ENCODE measurements around the gene ZCRB1. TPM values are rescaled to one million over a fixed set of nuclear protein-coding genes. Genes with fewer than 3 reads are reported as not detected.
"Not testable (repeated sequence)": the region's sequence is repeated elsewhere in the genome, so short reads cannot be mapped to it uniquely, and the experiment has no call there.

Gene ZCRB1, protein sequence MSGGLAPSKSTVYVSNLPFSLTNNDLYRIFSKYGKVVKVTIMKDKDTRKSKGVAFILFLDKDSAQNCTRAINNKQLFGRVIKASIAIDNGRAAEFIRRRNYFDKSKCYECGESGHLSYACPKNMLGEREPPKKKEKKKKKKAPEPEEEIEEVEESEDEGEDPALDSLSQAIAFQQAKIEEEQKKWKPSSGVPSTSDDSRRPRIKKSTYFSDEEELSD
- total RNA-seq = 25.9 and 26.5 TPM in 2 replicates

DNA sequence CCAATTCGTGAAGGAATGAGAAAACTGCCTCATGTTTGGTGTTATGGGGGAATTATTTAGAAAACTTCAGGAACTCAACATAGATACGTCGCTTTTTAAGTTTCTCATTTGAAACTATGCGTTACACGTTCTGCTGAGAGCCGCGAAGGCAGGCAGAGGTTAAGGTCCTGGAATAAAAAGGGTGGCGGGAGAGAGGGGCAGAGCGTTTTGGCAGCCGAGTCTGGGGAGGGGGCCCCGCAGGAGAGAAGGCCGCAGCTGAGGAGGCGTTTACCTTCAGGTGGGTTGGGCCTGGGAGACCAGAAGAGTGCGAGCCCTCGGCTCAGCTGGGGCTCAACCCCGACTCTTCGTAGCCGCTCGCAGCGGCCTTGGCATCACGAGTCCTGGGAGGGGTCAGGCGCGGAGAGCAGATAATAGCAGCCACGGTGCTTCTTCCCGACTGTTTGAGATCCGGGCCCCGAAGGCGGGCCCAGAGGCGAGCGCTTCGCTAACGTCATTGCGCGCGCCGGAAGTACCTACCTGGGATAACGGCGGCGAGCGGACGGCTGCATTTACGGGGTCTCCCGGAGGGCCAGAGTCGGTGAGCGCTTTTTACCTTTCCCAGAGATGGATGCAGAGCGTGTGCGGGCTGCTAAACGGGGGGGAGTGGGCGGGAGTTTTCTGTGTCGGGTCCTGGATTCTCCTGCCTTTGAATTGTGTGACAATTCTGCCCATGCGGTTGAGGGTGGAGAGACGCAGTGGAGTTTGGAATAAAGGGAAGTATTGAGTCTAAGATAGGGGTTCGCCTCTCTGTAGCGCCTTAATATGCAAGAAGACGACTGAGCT lies at the start of gene ZCRB1, which contains the start of gene PPHLN1:
Gene ZCRB1, minus strand, starts transcription at position 442 of the 822 bp plus-strand sequence. CDS start 1,992 bp downstream, outside the sequence.
Gene PPHLN1, plus strand, starts transcription at position 515 of the 822 bp plus-strand sequence. CDS start 9,736 bp downstream, outside the sequence.
- peak; percentile 8 for DNase-seq (ENCODE audit: low read depth, low spot score)

DNA sequence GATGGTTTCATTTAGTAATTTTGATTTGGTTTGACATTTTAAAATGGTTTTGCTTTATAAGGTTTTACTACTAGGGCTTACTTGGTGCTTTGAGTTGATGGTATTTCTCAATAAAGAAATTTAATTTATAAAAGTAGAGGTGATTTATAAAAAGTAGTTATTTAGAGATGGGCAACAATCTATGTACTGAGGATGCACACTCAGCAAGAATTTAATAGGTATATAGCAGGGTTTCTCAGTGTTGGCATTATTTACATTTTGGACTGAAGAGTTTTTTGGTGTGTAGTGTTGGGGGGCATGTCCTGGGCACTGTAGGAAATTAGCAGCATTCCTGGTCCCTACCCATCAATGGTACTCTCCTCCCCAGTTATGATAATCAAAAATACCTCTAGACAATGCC lies 47.8 kb upstream of the ZCRB1 start:
- no peak for DNase-seq (ENCODE audit: low read depth, low spot score)

DNA sequence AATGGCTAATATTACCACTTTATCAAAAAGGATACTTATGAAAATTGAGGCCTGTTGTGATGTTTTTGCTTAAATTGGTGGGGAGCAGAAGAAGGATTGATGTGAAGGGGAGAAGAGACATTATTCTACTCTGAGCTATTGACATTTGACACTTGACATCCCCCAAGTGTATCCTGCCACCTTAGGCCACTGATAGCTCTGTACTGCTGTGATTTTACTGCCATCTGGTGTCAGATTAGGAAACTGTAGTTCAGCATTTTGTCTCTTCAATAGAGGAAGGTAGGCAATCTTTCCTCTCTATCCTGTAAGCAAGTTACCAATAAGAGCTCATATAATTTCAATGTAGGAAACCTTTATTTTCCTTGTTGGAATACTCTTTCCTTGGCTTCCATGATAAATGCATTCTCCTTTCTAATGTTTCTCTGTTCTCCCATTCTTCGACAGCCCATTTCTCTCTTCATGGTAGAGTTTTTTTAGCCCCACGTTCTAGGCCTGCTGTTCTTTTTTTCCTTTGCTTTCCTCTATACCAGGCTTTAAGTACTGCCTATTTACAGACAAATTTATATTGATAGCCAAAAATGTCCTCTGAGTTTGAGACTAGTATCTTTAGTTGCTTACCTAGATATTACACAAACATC lies 46.4 kb upstream of the ZCRB1 start:
- DNase-seq (ENCODE audit: low read depth, low spot score) = no peak

DNA sequence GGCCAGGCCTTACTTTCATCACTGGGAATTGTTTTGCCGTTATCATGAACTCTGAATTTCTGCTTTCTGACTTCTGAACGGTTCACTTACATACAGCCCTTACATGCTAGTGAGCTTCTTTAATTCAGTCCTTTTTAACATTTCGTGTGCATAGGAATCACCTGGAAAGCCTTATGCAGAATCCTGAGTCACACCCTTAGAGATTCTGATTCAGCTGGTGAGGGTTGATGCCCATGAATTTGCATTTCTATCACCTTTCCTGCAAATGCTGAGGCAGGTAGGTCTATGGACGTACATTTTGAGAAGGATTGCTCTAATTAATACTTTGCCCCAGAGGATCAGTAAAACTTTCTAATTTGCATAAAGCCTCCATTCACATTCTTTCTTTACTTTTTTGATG lies 44.1 kb upstream of the ZCRB1 start:
- DNase-seq (ENCODE audit: low read depth, low spot score) = no peak

DNA sequence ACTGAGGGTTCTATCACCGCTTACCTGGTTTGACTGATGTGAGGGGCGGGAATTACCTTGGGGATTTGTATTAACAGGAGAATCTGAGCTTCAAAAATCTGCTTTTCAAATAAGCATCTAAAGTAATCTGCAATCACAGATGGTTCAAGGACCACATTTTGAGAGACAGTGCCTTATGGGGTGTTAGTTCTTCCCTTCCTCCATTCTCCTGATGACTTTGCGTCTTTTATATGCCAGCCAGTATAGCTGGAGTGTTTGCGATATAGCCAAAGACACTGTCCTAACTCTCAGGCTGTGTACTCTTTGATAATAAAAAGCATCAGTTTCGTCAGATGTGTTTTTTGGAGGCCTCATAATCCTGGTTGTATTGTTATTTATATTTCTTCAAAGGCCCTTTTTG lies 39.6 kb upstream of the ZCRB1 start:
- no peak for DNase-seq (ENCODE audit: low read depth, low spot score)

DNA sequence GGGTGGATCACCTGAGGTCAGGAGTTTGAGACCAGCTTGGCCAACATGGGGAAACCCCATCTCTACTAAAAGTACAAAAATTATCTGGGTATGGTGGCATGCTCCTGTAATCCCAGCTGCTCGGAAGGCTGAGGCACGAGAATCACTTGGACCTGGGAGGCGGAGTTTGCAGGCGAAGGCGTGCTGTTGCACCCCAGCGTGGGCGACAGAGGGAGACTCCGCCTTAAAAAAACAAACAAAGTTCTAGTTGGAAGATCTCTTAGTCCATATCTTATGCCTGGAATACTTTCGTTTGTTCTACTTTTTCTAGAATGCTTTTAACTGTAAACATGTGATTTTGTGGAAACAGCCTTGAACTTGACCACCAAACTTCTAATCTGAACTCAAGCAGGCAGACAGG lies 38.8 kb upstream of the ZCRB1 start:
- no peak for DNase-seq (ENCODE audit: low read depth, low spot score)

DNA sequence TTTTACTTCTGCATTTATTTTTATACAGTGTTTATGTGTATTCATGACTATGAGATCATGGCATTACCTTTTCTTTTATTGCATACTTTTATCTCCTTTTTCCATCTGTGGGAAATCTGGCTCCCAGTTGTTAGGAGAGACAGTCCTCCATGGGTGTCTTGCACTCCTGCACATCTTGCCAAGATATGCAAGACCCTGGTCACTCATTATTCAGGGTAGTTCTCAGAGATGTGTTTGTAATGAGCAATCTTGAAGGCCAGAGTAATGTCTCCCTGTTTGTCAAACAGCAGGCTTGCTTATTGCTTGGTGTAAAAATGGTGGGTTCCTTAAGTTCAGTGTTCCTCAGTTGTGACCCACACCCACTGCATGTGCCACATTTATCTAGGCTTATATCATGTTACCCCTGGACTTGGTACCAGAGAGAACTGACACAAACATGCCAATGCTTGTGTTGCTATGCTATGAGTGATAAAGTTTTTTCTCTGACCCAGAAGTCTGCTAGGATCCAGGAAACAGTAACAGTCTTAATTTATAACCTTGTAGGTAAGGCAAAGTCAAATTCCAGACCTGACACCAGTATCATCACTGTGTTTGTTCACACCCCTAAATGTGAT lies 36.9 kb upstream of the ZCRB1 start:
- DNase-seq (ENCODE audit: low read depth, low spot score) = no peak

DNA sequence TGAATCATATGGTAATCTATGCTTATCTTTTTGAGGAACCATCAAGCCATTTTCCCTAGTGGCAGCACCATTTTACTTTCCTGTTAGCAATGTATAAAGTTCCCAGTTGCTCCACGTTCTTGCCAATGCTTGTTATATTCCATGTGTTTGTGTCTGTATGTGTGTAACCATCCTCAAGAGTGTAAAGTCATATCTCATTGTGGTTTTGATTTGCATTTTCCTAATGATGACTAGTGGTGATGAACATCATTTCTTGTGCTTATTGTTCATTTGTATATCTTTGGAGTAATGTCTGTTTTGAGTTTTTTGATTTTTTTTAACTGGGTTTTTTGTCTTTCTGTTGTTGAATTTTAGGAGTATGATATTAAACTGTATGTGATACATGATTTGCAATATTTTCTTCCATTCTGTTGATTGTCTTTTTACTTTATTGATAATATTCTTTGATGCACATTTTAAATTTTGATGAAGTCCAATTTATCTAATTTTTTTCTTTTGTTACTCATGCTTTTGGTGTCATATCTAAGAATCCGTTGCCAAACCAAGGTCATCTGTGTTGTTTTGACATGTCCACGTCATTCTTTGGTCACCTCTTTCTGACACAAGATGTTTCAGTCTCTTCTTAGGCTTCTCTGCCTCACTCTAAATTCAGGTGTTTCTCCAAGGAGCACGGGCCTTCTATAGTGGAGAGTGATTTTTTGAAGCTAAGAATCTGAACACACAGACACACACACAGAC lies 36.2 kb upstream of the ZCRB1 start:
- no peak for DNase-seq (ENCODE audit: low read depth, low spot score)

DNA sequence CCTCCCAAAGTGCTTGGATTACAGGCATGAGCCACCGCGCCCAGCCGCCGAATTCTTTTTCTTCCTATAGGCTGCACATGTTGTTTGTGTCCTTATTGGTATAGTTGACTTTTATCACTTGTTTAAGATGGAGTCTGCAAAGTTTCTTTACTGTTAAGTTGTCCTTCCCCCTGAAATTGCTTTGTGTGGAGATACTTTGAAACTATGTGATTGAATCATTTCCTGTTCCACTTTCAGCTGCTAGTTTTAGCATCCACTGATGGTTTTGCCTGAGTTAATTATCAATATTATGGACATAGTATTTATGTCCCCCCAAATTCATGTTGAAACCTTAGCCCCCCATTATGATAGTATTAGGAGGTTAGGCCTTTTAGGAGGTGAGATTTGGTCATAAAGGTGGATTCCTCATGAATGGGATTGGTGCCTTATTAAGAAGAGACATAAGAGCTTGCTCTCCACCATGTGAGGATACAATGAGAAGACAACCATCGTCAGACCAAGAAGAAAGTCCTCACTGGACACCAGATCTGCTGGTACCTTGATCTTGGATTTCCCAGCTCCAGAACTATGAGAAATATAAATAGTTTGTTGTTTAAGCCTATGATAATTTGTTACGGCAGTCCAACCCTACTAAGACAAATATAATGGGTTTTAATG lies 35.0 kb upstream of the ZCRB1 start:
- DNase-seq (ENCODE audit: low read depth, low spot score) = no peak

DNA sequence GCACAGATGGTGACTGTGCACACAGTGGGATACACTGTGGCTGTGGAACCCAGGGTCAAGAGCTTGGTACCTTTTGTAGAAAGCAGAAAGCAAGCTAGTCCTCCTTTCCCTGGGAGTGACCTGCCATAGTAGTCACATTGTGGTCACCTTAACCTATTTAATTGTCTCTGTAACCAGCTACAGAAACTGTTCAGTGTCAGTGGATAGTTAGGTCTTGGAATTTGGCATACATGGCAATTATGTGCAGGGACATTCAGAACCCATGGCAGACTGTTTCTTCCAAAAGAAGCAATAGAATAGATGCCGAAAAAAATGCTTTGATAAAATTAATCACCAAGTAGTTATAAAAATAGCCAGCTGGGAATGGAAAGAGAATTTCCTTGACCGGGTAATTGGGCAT lies 30.4 kb upstream of the ZCRB1 start:
- no peak for DNase-seq (ENCODE audit: low read depth, low spot score)

DNA sequence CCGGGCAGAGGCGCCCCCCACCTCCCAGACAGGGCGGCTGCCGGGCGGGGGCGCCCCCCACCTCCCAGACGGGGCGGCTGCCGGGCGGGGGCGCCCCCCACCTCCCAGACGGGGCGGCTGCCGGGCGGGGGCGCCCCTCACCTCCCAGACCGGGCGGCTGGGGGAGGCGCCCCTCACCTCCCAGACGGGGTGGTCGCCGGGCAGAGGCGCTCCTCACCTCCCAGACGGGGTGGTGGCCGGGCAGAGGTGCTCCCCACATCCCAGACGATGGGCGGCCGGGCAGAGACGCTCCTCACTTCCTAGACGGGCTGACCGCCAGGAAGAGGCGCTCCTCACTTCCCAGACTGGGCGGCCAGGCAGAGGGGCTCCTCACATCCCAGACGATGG lies 24.1 kb upstream of the ZCRB1 start:
- not testable (repeated sequence) for DNase-seq (ENCODE audit: low read depth, low spot score)

DNA sequence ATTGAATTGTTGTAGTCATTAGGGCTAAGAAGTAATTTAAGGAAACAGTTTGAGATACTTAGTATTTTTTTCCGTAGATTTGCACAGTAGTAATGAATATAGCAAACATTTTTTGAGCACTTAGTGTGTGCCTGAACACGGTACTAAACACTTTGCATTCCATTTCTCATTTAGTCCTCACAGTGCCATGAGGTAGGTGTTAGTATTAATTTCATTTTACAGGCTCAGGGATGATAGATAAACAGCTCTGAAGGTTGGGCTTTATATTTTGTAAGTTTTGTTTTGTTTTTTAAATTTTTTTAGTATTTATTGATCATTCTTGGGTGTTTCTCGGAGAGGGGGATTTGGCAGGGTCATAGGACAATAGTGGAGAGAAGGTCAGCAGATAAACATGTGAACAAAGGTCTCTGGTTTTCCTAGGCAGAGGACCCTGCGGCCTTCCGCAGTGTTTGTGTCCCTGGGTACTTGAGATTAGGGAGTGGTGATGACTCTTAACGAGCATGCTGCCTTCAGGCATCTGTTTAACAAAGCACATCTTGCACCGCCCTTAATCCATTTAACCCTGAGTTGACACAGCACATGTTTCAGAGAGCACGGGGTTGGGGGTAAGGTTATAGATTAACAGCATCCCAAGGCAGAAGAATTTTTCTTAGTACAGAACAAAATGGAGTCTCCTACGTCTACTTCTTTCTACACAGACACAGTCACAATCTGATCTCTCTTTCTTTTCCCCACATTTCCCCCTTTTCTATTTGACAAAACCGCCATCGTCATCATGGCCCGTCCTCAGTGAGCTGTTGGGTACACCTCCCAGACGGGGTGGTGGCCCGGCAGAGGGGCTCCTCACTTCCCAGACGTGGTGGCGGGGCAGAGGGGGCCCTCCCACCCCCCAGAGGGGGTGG lies 23.5 kb upstream of the ZCRB1 start:
- DNase-seq (ENCODE audit: low read depth, low spot score) = not testable (repeated sequence)

DNA sequence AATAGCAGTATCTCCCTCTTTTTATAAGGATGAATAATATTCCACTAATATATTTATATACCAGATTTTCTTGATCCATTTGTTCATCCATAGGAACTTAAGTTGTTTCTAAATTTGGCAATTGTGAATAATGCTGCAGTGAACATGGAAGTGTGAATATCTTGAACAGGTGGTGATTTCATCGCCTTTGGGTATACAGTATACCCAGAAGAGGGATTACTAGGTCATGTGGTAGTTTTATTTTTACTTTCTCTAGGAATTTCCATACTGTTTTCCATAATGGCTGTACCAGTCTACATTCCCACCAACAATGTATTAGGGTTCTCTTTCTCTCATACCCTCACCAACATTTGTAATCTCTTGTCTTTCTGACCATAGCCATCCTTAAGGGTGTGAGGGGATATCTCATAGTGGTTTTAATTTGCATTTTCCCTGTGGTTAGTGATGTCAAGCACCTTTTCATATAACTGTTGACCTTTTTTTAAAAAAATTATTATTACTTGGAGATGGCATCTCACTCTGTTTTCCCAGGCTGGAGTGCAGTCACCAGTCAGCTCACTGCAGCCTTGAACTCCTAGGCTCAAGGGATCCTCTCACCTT lies 20.6 kb upstream of the ZCRB1 start:
- no peak for DNase-seq (ENCODE audit: low read depth, low spot score)

DNA sequence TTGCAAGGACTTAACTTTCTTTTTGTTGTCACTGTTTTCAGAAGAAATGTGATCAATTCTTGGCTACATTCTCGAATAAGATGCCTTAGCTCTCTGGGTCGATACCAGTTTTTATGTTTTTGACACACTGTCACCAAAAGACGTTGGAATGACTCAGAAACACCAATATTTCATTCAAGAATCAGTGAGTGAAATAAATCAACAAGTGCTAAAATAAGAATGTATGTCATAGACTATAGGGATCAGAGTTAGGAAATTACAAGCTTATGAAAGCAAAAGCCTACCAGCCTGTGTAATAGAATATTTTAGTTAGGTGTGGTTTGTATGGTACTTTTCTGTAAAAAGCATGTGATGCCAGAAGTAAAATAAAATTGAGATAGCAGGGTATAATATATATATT lies 17.8 kb upstream of the ZCRB1 start:
- no peak for DNase-seq (ENCODE audit: low read depth, low spot score)

DNA sequence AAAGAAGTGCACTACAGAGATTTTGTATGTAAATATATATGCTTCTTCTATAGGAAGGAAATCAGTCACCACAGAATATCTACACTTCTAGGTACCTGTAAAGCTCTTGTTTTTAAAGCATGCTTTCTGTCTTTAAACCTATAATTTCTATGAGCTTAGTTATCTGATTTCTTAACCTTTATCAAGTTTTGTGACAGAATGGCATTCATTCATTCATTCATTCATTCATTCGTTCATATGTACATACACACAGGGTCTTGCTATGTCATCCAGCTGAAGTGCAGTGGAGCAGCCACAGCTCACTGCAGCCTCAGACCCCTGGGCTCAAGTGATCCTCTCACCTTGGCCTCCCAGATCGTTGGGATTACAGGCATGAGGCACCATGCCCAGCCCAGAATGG lies 16.1 kb upstream of the ZCRB1 start:
- no peak for DNase-seq (ENCODE audit: low read depth, low spot score)

DNA sequence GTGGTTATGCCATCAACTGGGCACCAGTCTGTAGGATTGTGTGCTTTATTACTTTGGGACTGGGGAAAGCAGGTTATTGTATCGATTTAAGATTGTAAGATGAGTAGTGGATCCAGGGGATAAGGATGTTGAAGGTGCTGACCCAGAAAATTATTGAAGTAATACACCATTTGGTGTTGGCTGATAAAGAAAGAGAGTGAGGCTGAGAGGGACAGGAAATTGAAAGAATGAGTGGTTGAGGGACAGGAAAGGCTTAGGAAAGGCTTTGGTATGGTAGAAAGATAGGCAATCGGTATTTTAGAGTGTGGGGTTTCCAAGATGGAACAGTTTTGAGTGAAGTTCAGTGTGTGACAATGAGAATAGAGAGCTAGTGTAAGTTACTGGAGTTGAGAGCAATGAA lies 12.4 kb upstream of the ZCRB1 start:
- no peak for DNase-seq (ENCODE audit: low read depth, low spot score)

DNA sequence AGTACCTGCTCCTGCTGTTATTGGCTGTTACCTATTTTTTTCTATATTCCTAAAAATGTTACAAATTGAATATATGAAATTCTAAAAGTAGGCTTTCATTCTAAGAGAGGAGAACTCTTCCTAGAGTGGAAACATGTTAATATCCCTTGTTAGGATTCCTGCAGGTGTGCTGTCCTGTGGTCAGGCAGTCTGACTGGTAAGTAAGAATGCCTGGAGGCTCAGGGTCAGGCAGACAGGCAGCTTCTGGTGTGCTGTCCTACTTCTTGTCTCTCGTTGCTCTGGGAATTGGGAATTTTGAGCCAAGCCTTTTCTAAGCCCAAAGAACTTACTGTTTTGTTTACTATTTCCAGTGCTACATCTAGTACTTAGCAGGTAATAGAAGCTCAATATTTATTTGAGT lies 10.4 kb upstream of the ZCRB1 start:
- DNase-seq (ENCODE audit: low read depth, low spot score) = no peak

DNA sequence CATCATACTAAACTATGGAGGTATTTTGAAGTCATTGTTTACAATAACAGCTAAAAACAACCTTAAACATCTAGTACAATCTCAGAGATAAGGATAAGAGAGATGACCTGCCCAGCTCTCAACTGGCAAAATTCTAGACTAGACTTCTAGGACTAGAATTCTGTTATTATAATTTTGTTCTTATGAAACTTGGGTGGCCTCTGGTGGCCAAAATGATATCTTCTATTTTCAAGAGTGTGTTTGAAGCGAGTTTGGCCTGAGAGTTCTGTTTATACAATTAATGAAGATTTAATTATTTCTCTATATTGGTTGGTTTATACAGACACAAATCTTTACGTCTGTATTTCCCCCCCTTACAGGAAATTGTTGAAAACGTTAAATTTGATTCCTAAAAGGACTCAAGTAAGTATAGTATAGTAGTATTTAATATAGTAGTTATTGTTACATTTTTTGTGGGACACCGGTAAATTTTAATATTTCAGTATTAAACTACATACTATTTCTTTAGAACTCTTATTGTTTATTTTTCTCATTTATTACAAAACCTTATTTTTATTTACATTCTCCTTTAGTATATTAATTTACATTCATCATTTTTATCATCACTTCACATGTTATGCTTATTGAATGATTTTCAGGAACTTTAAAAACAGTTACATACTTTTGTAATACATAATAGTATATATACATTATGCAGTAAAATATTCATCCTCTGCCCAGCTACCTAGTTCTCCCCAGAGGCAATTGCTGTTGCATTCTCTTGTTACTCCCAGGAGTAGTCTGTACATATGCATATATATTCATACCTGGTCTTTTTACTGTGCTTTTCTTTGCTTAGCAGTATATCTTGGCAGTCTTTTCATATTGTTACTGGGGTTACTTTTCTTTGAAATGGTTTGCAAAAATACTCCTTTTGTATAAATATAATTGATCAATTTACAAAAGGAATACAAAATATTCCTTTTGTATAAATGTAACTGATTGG lies 6.7 kb upstream of the ZCRB1 start:
- DNase-seq (ENCODE audit: low read depth, low spot score) = peak; percentile 13
